HEK293T (cell line): Measurements from ENCODE around the gene LRRC1.

ENCODE experiments used
- CTCF ChIA-PET: fragments of 350-600 bp; formaldehyde crosslinking; extraction: SDS; loops from one replicate; lab custom pipeline; 2021; ENCODE audit warnings: antibody characterized with exemption, inconsistent platforms; lab: Yijun Ruan, JAX
- POLR2A ChIA-PET: fragments of 350-600 bp; formaldehyde crosslinking; extraction: SDS; loops from one replicate; lab custom pipeline; 2020; ENCODE audit warnings: antibody characterized with exemption, inconsistent platforms; lab: Yijun Ruan, JAX
- DNase-seq: peaks from one replicate; pipeline ENCODE4 v3.0.0; 2012; ENCODE audit warnings: mixed read lengths; ENCODE audit errors: extremely low spot score
- ARNT ChIP-seq: fragments of 450-650 bp; IDR thresholded peaks from 2 replicates; pipeline ENCODE4 v1.6.1; 2017; ENCODE audit warnings: mild to moderate bottlenecking
- BHLHE40 ChIP-seq: fragments of 450-650 bp; IDR thresholded peaks from 2 replicates; pipeline ENCODE4 v1.6.1; 2016; ENCODE audit warnings: mild to moderate bottlenecking, moderate library complexity, borderline replicate concordance
- CTBP1 ChIP-seq: fragments of 450-650 bp; IDR thresholded peaks from 2 replicates; pipeline ENCODE4 v1.6.1; 2016; ENCODE audit warnings: borderline replicate concordance
- ELF4 ChIP-seq: fragments of 450-650 bp; IDR thresholded peaks from 2 replicates; pipeline ENCODE4 v1.6.1; 2017; ENCODE audit warnings: antibody characterized with exemption
- FOXA1 ChIP-seq: fragments of 450-650 bp; IDR thresholded peaks from 2 replicates; pipeline ENCODE4 v1.6.1; 2016; ENCODE audit warnings: mild to moderate bottlenecking
- FOXK2 ChIP-seq: fragments of 450-650 bp; IDR thresholded peaks from 2 replicates; pipeline ENCODE4 v1.6.1; 2016; ENCODE audit warnings: mild to moderate bottlenecking
- FOXM1 ChIP-seq: fragments of 450-650 bp; IDR thresholded peaks from 2 replicates; pipeline ENCODE4 v1.6.1; 2017; ENCODE audit warnings: mild to moderate bottlenecking, borderline replicate concordance
- HDGF ChIP-seq: fragments of 450-650 bp; IDR thresholded peaks from 2 replicates; pipeline ENCODE4 v1.6.1; 2017; ENCODE audit warnings: antibody characterized with exemption, borderline replicate concordance
- L3MBTL2 ChIP-seq: fragments of 450-650 bp; conservative IDR thresholded peaks from 2 replicates; pipeline ENCODE4 v1.6.1; 2016; ENCODE audit warnings: mild to moderate bottlenecking
- LEF1 ChIP-seq: fragments of 450-650 bp; IDR thresholded peaks from 2 replicates; pipeline ENCODE4 v1.6.1; 2017; ENCODE audit warnings: mild to moderate bottlenecking, borderline replicate concordance
- NFRKB ChIP-seq: fragments of 450-650 bp; IDR thresholded peaks from 2 replicates; pipeline ENCODE4 v1.6.1; 2016; ENCODE audit warnings: mild to moderate bottlenecking, moderate library complexity
- PKNOX1 ChIP-seq: fragments of 450-650 bp; IDR thresholded peaks from 2 replicates; pipeline ENCODE4 v1.6.1; 2016
- SP1 ChIP-seq: fragments of 450-650 bp; IDR thresholded peaks from 2 replicates; pipeline ENCODE4 v1.6.1; 2017
- SUZ12 ChIP-seq: fragments of 450-650 bp; IDR thresholded peaks from 2 replicates; pipeline ENCODE4 v1.6.1; 2016; ENCODE audit warnings: mild to moderate bottlenecking
- TARDBP ChIP-seq: fragments of 450-650 bp; IDR thresholded peaks from 2 replicates; pipeline ENCODE4 v1.6.1; 2016
- ZNF384 ChIP-seq: fragments of 450-650 bp; IDR thresholded peaks from 2 replicates; pipeline ENCODE4 v1.6.1; 2016

LRRC1 gene

GRCh38 chr6:53878808-53879207 is 84.0 kb downstream of the LRRC1 start:
- CTCF ChIA-PET, result no interaction called here
- no peak for DNase-seq
- POLR2A ChIA-PET, result no interaction called here
- no peak for TF ChIP-seq ELF4

- ChIA-PET CTCF (no interaction called here), POLR2A (no interaction called here)
- TF ChIP-seq BHLHE40, result no peak
- DNase-seq, result no peak
Measured at GRCh38 chr6:53879608-53880007, 84.8 kb downstream of the LRRC1 start.

GRCh38 chr6:53887316-53887715 is 92.5 kb downstream of the LRRC1 start:
- ChIA-PET POLR2A (no interaction called here), CTCF (no interaction called here)
- no peak for DNase-seq
- TF ChIP-seq L3MBTL2, result no peak
- no peak for TF ChIP-seq ZNF384
- no peak for TF ChIP-seq ARNT
- no peak for TF ChIP-seq SP1

GRCh38 chr6:53888931-53889330 is 94.1 kb downstream of the LRRC1 start:
- POLR2A ChIA-PET, result no interaction called here
- no peak for TF ChIP-seq SUZ12
- TF ChIP-seq TARDBP, result no peak
- no peak for TF ChIP-seq ARNT
- no peak for TF ChIP-seq ELF4
- no peak for TF ChIP-seq FOXK2
- TF ChIP-seq ZNF384, result no peak
- no peak for TF ChIP-seq SP1
- TF ChIP-seq FOXA1, result no peak
- TF ChIP-seq HDGF, result no peak
- TF ChIP-seq CTBP1, result no peak
- TF ChIP-seq L3MBTL2, result no peak
- TF ChIP-seq BHLHE40, result no peak
- no peak for TF ChIP-seq LEF1
- TF ChIP-seq NFRKB, result no peak
- no peak for DNase-seq
- CTCF ChIA-PET, result no interaction called here

- DNase-seq, result no peak
- POLR2A ChIA-PET, result no interaction called here
- CTCF ChIA-PET, result no interaction called here
- TF ChIP-seq BHLHE40 (no peak), L3MBTL2 (no peak), PKNOX1 (no peak), ARNT (no peak)
Measured at GRCh38 chr6:53889365-53889764, 94.6 kb downstream of the LRRC1 start.

GRCh38 chr6:53892707-53893106 is 97.9 kb downstream of the LRRC1 start:
- ChIA-PET POLR2A (no interaction called here), CTCF (no interaction called here)
- TF ChIP-seq BHLHE40 (no peak), ZNF384 (no peak), PKNOX1 (no peak), L3MBTL2 (no peak), SUZ12 (no peak), NFRKB (no peak), TARDBP (no peak), HDGF (no peak), FOXM1 (no peak), CTBP1 (no peak), ARNT (no peak), ELF4 (no peak), FOXK2 (no peak), SP1 (no peak), FOXA1 (no peak), LEF1 (no peak)
- DNase-seq, result no peak

- ChIA-PET POLR2A (no interaction called here), CTCF (no interaction called here)
- DNase-seq, result no peak
- TF ChIP-seq BHLHE40 (no peak), ARNT (no peak), FOXM1 (no peak), HDGF (no peak), SP1 (no peak), FOXK2 (no peak), PKNOX1 (no peak), FOXA1 (no peak), NFRKB (no peak), TARDBP (no peak), CTBP1 (no peak), L3MBTL2 (no peak), ELF4 (no peak), LEF1 (no peak), ZNF384 (no peak), SUZ12 (no peak)
Measured at GRCh38 chr6:53894091-53894490, 99.3 kb downstream of the LRRC1 start.

GRCh38 chr6:53896196-53896595 is 101.4 kb downstream of the LRRC1 start:
- no peak for DNase-seq
- ChIA-PET POLR2A (no interaction called here), CTCF (no interaction called here)
- no peak for TF ChIP-seq SP1
- TF ChIP-seq ELF4, result no peak
- TF ChIP-seq L3MBTL2, result no peak
- TF ChIP-seq LEF1, result no peak
- TF ChIP-seq FOXA1, result no peak
- TF ChIP-seq TARDBP, result no peak
- no peak for TF ChIP-seq FOXK2
- no peak for TF ChIP-seq CTBP1
- TF ChIP-seq ZNF384, result no peak
- no peak for TF ChIP-seq NFRKB
- TF ChIP-seq PKNOX1, result no peak
- TF ChIP-seq ARNT, result no peak
- TF ChIP-seq SUZ12, result no peak
- TF ChIP-seq FOXM1, result no peak
- TF ChIP-seq BHLHE40, result no peak
- TF ChIP-seq HDGF, result no peak
